ENCODE data around the gene TMEM50B.

DNA sequence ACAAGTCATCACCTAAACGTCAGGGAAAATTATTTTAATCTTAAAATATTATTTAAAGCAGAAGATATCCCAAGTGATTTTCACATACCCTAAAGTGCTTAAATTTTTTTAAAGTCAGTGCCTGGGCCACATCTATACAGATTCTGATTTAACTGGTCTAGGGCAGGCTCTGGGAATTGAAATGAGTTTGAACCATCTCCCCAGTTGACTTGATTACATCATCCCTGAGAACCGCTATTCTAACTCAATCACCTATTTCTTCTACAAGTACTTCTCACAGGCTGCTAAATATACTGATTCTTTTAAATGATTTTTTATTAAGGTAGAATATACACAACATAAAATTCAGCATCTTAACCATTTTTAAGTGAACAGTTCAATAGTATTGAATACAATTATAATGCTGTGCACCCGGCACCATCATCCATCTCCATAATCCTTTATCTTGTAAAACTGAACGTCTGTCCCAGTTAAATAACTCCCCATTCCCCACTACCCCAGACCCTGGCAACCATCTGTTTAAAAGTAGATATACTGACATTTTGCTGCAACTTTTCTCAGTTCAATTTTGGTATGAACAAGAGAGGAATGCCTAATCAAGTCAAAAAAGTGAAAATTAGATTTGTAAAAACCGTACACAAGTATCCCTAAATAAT, 42.7 kb upstream of the TMEM50B start:
- TF ChIP-seq, protein P1, sequence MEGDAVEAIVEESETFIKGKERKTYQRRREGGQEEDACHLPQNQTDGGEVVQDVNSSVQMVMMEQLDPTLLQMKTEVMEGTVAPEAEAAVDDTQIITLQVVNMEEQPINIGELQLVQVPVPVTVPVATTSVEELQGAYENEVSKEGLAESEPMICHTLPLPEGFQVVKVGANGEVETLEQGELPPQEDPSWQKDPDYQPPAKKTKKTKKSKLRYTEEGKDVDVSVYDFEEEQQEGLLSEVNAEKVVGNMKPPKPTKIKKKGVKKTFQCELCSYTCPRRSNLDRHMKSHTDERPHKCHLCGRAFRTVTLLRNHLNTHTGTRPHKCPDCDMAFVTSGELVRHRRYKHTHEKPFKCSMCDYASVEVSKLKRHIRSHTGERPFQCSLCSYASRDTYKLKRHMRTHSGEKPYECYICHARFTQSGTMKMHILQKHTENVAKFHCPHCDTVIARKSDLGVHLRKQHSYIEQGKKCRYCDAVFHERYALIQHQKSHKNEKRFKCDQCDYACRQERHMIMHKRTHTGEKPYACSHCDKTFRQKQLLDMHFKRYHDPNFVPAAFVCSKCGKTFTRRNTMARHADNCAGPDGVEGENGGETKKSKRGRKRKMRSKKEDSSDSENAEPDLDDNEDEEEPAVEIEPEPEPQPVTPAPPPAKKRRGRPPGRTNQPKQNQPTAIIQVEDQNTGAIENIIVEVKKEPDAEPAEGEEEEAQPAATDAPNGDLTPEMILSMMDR (IDR thresholded peaks at IDR 0.05) = no peak
- no peak for TF ChIP-seq POLR2A (IDR thresholded peaks at IDR 0.05)
